HG03025 (cell line): ENCODE results near the gene PICK1.
"Not testable (repeated sequence)": the region's sequence is repeated elsewhere in the genome, so short reads cannot be mapped to it uniquely, and the experiment has no call there.

Source experiments
- ATAC-seq: cut with Tn5 transposase; IDR thresholded peaks from one replicate; pipeline ENCODE4 v1.9.1; 2021; ENCODE audit warnings: mild to moderate bottlenecking, moderate library complexity; ENCODE audit not compliant: unreplicated experiment, low FRiP score

PICK1 gene

DNA sequence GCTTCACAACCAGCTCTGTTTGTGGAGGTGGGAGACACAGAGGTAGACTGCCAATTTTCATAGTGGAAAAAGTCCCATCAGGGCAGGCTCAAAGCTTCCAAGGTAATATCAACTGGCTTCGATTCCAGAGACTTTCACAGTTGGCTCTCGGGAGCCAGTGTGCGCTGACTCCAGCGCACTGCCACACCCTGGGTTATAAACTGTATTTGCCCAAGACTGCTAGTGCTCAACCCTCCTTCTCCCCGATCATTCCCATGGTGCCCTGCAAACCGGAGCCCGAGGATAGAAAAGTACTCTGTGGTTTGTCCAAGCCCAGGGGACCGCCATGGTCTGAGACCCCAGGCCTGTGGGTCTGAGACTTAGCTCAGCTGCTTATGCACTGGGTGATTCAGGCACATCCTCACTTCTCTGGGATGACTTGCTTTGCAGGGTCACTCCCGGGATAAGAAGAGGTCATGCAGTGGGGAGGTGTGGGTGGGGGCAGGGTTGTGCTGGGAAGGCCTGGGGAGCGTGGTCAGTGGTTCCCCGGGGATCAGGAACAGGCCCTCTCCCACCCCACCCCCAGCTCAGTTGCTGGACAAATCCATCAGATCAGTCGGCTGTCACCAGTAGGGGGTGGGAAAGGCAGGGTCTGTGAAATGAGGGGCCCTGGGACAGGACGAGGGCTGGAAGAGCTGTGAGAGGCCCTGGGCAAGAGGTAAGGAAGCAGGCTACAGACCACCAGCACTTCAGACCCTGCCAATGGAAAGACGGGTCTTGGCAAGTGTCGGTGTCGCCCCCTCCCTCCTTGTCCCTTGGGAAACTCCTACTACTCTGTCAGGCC, 26.7 kb upstream of the PICK1 start:
- ATAC-seq, result no peak

DNA sequence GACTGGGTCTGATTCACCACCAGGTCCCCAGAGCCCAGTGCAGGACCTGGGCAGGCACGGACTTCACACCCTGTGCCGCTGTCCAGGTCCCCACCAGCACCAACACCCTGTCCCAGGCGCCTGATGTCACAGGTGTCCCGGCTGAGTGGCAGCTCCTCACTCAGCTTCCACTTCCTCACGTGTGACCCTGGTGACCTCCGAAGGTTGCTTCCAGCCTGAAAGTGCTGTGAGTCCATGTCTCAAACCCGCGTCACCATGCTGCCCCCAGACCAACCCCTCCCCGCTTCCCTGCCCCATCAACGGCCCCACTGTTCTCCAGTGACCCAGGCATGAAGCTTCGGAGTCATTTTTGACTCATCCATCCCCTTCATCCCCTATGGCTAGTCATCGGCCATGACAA, 25.7 kb upstream of the PICK1 start:
- ATAC-seq, result no peak

DNA sequence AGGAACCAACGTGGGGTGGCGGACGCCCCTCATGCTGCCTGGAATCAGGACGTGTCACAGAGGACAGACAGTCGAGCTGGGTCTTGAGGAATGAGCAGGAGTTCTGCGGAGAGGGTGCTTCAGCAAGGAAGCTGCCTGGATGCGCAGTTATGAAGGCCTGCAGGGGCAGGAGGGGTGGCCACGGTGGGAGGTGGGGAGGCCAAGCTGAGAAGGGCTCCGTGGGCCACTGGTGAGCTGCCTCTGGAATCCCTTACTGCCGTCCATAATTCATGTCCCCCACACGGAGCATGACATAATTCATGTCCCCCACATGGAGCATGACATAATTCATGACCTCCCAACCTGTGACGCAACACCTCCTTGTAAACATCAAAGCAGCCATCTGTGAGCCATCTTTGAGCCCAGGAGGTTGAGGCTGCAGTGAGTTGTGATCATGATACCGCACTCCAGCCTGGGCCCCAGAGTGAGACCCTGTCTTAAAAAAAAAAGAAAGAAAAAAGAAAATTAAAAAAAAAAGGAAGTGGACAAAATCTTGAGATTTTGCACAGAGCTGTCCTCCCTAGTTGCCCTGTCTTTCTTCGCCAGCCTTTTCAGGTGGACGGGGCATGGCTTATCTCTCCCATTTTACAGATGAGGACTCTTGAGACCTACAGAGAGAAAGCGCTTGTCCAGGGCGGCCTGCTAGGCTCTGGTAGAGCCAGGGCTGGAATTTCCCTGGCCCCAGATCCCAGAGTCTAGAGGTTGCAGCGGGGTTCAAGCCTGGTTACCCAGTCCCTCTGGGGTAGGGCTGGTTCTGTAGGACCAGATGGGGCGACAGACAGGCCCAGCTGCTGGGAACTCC, 24.3 kb upstream of the PICK1 start:
- no peak for ATAC-seq

DNA sequence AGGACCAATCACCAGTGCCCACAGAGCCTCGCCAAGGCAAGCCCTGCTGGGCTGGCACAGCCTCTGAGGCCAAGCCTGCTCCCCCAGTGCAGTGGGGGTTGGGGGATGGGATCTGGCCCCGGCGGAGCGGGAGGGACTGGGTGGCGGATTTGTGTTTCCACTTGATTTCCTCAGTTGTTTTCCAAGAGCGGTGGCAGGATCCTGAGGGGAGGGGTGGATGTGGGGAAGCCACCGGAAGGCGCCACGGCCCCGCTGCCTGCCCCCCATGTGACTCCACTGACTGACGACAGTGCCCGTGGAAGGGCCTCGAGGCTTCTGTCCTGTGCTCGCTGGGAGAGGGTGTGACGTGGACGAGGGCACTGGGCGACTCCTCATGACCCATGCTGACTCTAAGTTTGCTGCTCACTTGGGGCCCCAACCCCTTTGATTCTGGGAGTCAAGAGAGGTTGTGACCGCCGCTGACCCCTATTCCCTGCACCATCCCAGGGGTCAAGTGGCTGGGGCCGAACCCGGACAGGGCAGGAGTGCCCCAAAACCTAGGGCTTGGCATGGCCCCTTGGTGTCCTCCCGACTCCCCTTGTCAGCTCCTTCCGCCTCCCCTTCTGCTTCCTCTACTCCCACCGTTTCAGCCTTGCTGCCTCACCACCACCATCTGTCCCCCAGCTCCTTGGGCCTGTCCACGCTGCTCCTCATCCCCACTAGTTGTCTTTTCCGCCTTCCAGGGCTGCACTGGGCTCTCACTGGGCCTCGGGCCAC, 23.5 kb upstream of the PICK1 start:
- no peak for ATAC-seq

DNA sequence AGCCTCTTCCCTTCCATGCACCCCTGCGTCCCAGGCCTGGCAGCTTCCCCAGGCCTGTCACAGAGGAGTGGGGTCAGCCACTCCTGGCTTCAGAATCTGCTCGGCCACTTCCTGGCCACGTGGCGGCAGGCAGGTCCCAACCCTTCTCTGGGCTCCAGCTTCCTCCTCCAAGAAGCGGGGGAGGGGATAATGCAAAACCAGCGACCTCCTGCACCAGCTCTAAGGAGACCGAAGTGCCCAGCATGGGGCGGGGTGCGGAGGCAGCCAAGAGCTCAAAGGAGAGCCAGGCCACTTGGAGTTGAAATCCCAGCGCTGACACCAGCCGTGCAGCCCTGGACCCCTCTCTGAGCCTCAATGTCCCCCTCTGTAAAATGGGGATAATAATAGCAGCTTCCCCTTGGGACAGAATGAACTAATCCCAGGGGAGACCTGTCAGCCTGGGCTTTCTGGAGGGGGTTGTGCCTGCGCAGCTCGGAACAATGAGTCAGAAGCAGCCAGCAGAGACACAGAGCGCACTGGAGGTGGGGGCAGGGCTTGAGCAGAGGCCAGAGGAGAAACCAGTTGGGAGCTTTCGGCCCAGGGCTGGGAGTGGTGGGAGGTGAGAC, 22.8 kb upstream of the PICK1 start:
- ATAC-seq, result no peak

DNA sequence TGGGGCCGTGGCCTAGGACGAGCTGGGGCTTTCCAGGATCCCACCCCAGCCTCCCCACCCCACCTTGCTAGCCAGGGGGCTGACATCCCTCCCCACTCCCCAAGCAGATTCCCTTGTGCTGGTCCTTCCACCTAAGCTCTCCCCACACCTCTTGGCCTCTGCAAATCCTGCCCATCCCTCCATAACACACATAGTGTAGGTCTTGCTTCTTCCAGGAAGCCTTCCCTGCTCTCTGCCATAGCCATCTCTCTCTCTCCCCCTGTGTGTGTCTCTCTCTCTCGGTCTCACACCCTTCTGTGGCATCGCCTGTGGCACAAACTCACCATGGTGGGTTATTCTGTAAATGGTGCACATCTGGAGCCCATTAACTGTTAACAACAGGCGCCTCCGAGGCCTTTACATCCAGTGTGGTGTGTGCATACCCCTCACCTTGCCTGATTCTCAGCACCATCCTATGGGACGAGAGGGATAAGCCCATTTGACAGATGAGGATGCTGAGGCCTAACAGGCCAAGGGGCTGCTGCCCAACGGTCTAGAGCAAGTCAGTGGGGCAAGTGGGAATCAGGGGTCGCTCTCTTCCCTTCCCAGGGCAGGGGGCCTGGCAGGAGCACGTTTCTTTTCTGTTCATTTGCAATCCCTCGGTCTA, 22.2 kb upstream of the PICK1 start:
- no peak for ATAC-seq

DNA sequence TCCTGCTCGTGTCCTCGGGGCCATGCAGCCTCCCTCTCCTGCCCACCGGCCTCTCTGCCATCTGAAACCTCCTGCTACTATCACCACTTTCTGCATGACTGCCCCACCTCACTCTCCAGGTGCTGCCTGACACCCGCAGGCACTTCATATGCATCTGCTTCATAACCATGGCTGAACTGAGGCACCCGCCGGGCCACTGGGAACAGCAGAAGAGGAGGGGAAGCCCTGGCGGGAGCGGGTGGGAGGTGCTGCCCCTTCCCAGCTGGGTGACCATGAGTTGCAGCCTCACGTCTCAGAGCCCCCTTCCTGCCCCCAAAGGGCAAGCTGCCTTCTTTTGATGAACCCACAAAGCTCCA, 21.7 kb upstream of the PICK1 start:
- ATAC-seq, result no peak

DNA sequence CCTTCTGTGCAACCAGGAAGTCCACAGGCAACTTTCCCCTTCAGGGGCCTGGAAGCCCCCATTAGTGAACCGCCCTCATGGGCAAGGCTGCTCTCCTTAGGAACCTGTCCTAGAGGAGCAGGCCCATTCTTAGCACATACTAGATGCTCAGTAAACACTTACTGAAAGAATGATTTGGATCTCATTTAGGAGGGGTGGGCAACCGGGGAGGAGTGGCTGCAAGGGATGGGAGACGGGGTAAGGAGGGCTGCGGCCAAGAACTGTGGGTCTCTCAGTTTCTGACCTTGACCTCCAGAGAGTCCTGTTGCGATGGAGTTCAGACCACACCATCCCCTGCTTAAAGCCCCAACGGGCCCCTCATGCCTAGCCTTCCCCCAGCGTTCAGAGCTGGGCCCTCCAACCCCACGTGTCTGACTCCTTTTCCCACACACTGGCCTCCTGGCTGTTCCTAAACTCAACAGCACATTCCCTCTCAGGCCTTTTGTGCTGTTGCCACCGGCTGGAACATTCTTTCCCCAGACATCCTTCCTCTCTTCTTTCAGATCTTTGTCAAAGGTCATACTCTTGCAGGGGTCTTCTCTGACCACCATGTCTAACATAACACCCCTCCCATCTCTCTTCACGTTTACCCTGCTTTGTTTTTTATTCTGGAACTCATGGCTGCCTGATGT, 20.7 kb upstream of the PICK1 start:
- ATAC-seq, result no peak

DNA sequence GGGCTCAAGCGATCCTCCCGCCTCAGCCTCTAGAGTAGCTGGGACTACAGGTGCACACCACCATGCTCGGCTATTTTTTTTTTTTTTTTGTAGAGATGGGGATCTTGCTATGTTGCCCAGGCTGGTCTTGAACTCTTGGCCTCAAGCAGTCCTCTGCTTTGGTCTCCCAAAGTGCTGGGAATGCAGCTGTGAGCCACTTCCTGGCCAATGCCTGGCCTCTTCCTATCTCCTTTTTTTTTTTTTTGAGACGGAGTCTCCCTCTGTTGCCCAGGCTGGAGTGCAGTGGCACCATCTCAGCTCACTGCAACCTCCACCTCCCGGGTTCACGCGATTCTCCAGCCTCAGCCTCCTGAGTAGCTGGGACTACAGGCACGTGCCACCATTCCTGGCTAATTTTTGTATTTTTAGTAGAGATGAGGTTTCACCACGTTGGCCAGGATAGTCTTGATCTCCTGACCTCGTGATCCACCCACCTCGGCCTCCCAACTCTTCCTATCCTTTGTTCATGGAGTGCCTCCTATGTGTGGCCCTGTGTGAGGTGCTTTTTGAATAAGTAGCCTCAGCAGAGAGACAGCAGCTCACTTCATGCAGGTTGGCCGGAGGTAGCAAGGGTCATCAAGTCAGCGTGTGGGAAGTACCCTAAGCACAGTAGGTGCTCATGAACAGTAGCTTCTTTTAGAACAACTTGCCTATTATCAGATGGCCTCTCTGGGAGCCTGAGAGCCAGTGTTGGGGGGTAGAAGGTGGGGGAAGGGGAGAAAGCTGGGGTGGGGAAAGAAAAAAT, 19.6 kb upstream of the PICK1 start:
- not testable (repeated sequence) for ATAC-seq

DNA sequence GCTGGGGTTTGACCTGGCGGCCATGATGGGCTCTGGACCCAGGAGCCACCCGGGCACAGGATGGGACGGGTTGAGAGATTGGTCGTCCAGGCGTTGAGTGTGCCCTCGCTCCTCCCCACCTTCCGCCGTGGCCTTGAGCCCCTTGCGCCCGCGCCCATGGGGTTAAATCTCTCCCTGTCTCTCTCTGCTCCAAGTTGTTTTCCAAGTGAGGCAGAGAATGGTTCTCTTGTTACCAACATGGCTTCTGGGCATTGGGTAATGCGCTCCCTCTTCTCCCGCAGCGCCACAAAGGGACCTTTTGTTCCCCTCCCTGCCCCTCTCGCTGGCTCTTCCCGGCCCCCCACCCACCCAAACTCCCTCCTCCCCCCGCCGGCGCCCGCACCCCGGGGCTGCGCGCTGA, 18.8 kb upstream of the PICK1 start:
- no peak for ATAC-seq

DNA sequence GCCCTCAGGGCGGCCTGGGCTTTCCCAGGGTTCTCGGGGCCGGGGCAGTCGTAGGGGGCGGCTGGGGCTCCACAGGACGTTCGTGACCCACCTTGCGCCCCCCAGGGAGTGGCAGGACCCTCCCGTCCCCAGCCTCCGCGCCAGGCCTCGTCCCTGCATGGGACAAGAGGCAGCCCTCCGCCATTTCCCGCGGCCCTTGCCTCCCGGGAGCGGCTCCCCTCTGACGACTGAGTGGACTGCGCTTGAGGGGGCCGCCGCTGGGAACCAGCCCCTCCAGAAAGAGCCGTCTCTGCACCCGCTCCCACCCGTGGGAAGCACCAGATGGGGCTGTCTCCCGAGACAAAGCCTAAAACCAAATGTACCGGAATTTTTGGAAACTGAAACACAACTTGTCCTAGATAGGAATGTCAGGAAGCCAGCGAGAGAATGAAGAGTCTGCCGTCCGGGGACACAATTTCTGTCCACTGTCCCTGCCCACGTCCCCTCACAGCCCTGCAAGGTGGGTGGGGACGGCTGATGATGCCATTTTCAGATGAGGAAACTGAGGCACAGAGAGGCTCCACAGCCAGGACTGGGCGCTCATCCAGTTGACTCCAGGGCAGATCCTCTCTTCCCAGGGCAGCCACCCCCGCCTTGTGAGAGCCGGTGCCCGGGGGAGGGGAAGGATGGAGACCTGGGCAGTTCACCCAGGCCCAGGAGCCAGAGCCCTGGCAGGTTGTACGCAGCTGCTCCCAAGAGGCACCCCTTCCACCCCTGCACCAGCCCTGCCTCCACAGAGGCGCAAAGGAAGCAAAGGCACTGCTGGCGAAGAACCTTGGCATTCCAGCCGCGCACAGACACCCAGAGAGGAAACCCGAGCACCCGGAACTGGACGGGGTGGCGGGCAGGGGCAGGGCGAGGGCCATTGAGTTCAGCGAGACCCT, 18.1 kb upstream of the PICK1 start:
- no peak for ATAC-seq

DNA sequence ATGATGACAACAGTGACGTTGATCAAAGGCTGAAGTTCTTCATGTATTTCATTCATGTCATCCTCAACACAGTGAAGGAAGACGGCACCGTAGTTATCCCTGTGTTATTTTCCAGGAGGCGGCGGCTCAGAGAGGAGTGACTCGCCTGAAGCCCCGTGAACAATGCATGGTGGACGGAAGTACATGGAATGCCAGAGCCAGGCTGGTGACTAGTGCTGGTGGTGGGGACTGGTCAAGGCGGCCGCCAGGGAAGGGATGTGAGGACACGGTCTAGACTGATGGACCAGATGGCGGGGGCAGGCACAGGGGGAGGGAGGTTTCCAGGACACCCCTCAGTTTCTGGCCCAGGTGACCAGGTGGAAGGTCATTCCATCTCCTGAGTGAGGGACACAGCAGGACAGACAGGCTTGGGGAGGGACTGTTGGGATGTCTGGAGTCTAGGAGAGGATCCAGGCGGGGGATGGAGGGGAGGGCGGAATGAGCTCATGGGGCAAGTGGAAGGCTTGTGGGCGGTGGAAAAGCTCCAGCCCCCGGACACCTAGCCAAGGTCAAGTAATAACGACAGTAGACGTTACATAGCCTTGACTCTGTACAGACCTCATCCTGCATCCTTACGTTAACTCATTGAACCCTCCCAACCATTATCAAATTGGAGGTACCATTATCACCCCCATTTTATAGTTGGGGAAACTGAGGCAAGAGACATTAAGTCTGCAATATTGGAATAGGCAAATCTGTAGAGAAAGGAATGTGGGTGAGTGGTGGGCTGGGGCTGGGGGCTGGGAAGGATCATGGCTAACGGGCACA, 16.0 kb upstream of the PICK1 start:
- ATAC-seq, result no peak

DNA sequence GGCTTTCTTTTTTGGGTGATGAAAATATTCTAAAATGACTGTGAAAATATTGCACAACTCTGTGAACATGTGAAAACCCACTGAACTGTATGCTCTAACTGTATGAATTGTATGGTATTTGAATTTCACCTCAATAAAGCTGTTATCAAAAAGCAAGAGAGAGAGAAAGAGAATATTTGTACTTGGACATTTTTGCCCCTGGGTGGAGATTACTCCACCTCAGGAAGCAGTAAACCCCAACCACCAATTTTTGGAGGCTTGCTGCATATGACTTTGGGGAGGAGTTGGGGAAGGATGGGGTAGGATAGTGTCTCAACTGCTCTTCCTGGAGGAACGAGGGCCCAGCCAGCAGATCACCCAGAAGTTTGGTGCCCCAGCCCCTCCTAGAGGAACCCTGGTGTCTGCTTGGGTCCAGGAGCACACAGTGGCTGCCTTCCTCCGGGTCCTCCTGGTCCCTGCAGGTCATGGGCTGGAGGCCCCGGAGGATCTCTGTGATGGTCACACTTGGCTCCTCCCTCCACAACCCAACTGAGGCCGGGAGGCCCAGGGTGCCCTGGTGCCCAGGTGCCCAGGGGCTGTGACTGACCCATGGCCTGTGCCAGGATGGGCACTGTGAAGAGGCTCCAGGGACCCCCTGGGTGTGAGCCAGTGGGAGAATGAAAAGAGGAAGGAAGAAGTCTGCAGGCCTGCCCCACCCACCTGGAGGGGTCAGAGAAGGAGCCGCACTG, 15.3 kb upstream of the PICK1 start:
- ATAC-seq, result no peak

DNA sequence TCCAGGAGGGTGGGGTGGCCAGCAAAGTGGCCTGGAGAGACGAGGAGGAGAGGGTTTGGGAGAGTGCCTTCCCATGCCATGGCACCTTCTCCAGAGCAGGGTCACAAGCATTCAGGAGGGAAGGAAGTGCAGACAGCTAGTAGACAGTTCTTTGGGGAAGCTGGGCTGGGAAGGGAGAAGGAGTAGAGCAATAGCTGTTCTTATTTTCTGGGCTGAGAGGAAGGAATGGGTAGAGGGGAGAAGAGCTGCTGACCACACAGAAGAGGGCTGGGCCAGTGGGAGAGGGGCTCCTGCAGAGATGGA, 14.8 kb upstream of the PICK1 start:
- ATAC-seq, result no peak

DNA sequence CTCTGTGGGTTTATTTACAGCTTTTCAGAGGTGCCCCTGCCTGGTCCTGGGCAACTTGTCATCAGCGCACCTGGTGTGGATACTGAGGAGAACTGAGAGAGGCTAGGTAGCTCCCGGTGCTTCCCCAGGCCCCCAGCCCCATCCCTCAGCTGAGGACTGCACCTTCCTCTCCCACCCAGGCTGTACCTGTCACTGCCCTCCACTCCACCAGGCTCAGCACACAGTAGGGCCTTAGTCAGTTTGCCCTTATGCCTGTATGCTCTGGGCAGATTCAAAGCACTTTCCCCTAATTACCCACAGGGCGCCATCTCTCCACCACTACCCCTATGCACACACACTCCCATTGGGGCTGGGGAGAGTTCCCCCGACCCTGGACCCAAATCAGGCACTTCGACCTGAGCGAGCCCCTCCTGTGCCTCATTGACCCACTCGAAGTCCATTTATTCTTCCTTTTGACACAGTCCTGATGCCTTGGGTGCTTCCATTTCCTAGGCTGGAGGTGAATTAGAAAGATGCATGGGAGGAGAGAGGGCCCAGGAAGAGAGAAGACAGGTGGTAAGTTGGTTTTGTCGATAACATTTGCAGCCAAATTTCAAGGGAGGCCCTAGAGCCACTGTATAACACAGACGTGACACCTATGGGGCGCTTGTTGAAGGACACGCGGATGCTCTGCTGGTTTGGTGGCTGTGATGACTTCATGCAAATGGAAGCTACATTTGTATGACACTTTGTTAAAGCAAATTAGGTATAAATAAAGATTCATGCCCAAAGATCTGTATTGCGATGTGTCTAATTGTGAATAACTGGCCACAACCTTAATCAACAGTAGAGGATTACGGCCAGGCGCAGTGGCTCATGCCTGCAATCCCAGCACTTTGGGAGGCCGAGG, 13.8 kb upstream of the PICK1 start:
- no peak for ATAC-seq
